ENCODE data around the gene CPXM2. TPM values are rescaled to one million over a fixed set of nuclear protein-coding genes. Genes with fewer than 3 reads are reported as not detected.

CPXM2 gene
- total and polyA plus RNA-seq, 2 donors (not counting 1 experiment from before 2014, with no cell fraction given): not detected

DNA sequence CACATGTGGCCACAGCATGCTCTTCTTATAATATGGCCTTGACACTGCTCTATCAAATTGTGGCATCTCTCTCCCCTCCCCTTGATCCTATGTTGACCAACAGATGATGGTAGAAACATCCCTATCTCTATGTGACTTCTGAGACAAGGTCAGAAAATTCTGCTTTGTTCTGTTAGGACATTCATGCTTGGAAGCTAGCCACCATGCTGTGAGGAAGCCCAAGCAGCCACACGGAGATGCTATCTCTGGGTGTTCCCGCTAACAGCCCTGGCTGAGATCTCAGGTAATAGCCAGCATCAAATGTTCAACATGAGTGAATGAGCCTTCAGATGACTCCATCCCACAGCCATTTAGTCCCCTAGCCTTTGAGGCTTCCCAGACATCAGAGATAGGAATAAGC is 36.8 kb upstream of the CPXM2 start:
- Histone ChIP-seq H3K4me2 (replicated peaks; ENCODE audit: low read depth, low read length, poor library complexity, severe bottlenecking) (no peak overlapping the region), H3K36me3 (replicated peaks in 1 of 2; ENCODE audit: control extremely low read depth in 1 of 2, control insufficient read depth in 1 of 2, extremely low read depth in 1 of 2, insufficient read depth in 2 of 2, low read length in 1 of 2) (no peaks in the 10 kb centered on the region), H3K79me2 (ENCODE audit: control insufficient read depth, insufficient read depth, low read length) (no peaks in the 10 kb centered on the region), H3K27ac (ENCODE audit: low read length in 2 of 2) (no peak overlapping the region), H3K27me3 (replicated peaks in 1 of 4; ENCODE audit: control extremely low read depth in 1 of 4, control insufficient read depth in 3 of 4, insufficient read depth in 4 of 4, low read length in 3 of 4) (no peaks in the 10 kb centered on the region), H3K4me3 (ENCODE audit: control extremely low read depth in 1 of 5, extremely low read depth in 1 of 5, insufficient read depth in 1 of 5, low read depth in 2 of 5, low read length in 4 of 5) (no peak overlapping the region), H3K9me3 (ENCODE audit: control extremely low read depth in 1 of 3, control insufficient read depth in 2 of 3, insufficient read depth in 1 of 3, low read length in 2 of 3) (peaks cover 0 to 33% (median 5%) of the 10 kb centered on the region in 3 donors), H3K4me1 (ENCODE audit: control insufficient read depth in 2 of 2, insufficient read depth in 2 of 2, low read length in 2 of 2) (no peaks in the 10 kb centered on the region), H3K9ac (ENCODE audit: low read length) (no peak overlapping the region), H2AFZ (ENCODE audit: insufficient read depth, low read depth, low read length, poor library complexity, severe bottlenecking) (no peak overlapping the region), H4K20me1 (ENCODE audit: control insufficient read depth, insufficient read depth, low read length, poor library complexity, severe bottlenecking) (no peaks in the 10 kb centered on the region)
- TF ChIP-seq EZH2 (IDR thresholded peaks at IDR 0.05; ENCODE audit: borderline replicate concordance, insufficient read depth, low read depth, low read length, poor library complexity, severe bottlenecking): no peak
- TF ChIP-seq, protein P1, sequence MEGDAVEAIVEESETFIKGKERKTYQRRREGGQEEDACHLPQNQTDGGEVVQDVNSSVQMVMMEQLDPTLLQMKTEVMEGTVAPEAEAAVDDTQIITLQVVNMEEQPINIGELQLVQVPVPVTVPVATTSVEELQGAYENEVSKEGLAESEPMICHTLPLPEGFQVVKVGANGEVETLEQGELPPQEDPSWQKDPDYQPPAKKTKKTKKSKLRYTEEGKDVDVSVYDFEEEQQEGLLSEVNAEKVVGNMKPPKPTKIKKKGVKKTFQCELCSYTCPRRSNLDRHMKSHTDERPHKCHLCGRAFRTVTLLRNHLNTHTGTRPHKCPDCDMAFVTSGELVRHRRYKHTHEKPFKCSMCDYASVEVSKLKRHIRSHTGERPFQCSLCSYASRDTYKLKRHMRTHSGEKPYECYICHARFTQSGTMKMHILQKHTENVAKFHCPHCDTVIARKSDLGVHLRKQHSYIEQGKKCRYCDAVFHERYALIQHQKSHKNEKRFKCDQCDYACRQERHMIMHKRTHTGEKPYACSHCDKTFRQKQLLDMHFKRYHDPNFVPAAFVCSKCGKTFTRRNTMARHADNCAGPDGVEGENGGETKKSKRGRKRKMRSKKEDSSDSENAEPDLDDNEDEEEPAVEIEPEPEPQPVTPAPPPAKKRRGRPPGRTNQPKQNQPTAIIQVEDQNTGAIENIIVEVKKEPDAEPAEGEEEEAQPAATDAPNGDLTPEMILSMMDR (IDR thresholded peaks at IDR 0.05): no peak
- no peak for ATAC-seq (ENCODE audit: low read depth)
- WGBS (ENCODE audit: insufficient coverage): 87% methylated on average over 2 of the region's 2 CpGs
- intact Hi-C loops (cut with micrococcal nuclease): no loop called here
- Mint-ChIP-seq H3K9me3 (ENCODE audit: insufficient read depth) (peaks cover 11% of the 10 kb centered on the region), H3K4me1 (no peaks in the 10 kb centered on the region), H3K27me3 (peaks cover 38% of the 10 kb centered on the region), H3K27ac (no peak overlapping the region), H3K4me3 (no peak overlapping the region)
- POLR2A ChIA-PET: no interaction called here
- no peak for DNase-seq
- CTCF ChIA-PET: no interaction called here

DNA sequence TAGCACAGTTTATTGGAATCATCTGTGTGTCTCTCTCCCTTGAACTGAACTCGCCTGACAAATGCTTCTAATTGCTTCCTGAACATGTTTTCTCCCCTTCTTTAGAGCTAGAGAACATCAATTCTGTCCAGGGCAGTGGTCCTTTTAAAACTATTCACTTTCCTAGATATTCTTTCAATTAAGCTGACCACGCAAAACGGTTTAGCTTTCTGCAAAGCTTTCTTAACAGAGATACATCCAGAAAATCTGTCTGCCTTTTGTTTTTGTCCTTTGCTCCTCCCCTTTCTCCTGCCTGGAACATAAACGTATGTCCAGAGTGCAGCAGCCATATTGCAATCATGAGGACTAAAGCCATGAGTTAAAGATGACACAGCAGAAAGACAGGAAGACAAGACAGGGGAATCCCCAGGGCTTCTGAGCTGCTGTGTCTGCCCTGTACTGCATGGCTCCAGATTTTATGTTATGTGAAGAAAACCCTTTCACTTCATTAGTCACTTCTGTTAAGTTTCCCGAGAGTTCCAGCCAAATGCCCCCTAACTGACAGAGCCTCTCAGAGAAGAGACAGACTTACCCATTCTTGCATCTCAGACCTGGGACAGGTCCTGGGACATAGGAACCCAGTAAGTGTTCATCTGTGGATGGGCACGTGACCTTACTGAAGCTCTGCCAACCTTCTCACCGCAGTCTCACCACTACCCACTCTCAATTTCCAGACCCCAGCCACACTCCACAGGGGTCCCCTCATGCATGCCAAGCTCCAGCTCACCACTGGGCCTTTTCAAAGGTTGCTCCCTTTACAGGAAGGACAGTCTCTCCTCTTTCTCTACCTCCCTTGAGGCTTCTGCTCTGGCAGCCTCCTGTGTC is 35.0 kb upstream of the CPXM2 start:
- H4K20me1 ChIP-seq (ENCODE audit: control insufficient read depth, insufficient read depth, low read length, poor library complexity, severe bottlenecking): no peaks in the 10 kb centered on the region
- Mint-ChIP-seq H3K9me3 (ENCODE audit: insufficient read depth) (peaks cover 9% of the 10 kb centered on the region), H3K27me3 (peaks cover 44% of the 10 kb centered on the region), H3K4me1 (no peaks in the 10 kb centered on the region), H3K4me3 (no peak overlapping the region), H3K27ac (no peak overlapping the region)
- WGBS (ENCODE audit: insufficient coverage): 68% methylated on average over 6 of the region's 7 CpGs
- H3K4me1 ChIP-seq (ENCODE audit: control insufficient read depth in 2 of 2, insufficient read depth in 2 of 2, low read length in 2 of 2): no peaks in the 10 kb centered on the region
- ATAC-seq (ENCODE audit: low read depth) (no peak), DNase-seq (no peak)
- intact Hi-C loops (cut with micrococcal nuclease): no loop called here
- H3K79me2 ChIP-seq (ENCODE audit: control insufficient read depth, insufficient read depth, low read length): no peaks in the 10 kb centered on the region
- TF ChIP-seq, protein P1 (IDR thresholded peaks at IDR 0.05): no peak
- no peak for TF ChIP-seq EZH2 (IDR thresholded peaks at IDR 0.05; ENCODE audit: borderline replicate concordance, insufficient read depth, low read depth, low read length, poor library complexity, severe bottlenecking)
- H3K9me3 ChIP-seq (ENCODE audit: control extremely low read depth in 1 of 3, control insufficient read depth in 2 of 3, insufficient read depth in 1 of 3, low read length in 2 of 3): peaks cover 0 to 26% (median 3%) of the 10 kb centered on the region in 3 donors
- H2AFZ ChIP-seq (ENCODE audit: insufficient read depth, low read depth, low read length, poor library complexity, severe bottlenecking): no peak overlapping the region
- peaks cover 0 to 3% (median 1%) of the 10 kb centered on the region in 4 experiments for H3K27me3 ChIP-seq (replicated peaks in 1 of 4; ENCODE audit: control extremely low read depth in 1 of 4, control insufficient read depth in 3 of 4, insufficient read depth in 4 of 4, low read length in 3 of 4)
- POLR2A ChIA-PET: no interaction called here
- H3K9ac ChIP-seq (ENCODE audit: low read length): no peak overlapping the region
- H3K27ac ChIP-seq (ENCODE audit: low read length in 2 of 2): no peak overlapping the region
- CTCF ChIA-PET: no interaction called here
- H3K36me3 ChIP-seq (replicated peaks in 1 of 2; ENCODE audit: control extremely low read depth in 1 of 2, control insufficient read depth in 1 of 2, extremely low read depth in 1 of 2, insufficient read depth in 2 of 2, low read length in 1 of 2): no peaks in the 10 kb centered on the region
- no peak overlapping the region for H3K4me2 ChIP-seq (replicated peaks; ENCODE audit: low read depth, low read length, poor library complexity, severe bottlenecking)
- no peak overlapping the region for H3K4me3 ChIP-seq (ENCODE audit: control extremely low read depth in 1 of 5, extremely low read depth in 1 of 5, insufficient read depth in 1 of 5, low read depth in 2 of 5, low read length in 4 of 5)
